Gastroesophageal sphincter (tissue), 3 donors: ENCODE measurements around the gene BCL2.
"Not testable (repeated sequence)": the region's sequence is repeated elsewhere in the genome, so short reads cannot be mapped to it uniquely, and the experiment has no call there.

Experiments
- POLR2A ChIP-seq, 2 donors: fragments of 450-650 bp; IDR thresholded peaks; one replicate each; pipeline ENCODE4 v1.6.1; 2017; ENCODE audit warnings: antibody characterized with exemption in 2 of 2, mild to moderate bottlenecking in 2 of 2, moderate library complexity in 1 of 2
- TF ChIP-seq, protein P1 (sequence below), 4 experiments: fragments of 200-600 bp in 2 of 4; fragments of 450-650 bp in 2 of 4; sonication (generic) in 1 of 4; IDR thresholded peaks; one replicate each; pipeline ENCODE4 v1.5.1; 2017 to 2019; ENCODE audit warnings: antibody characterized with exemption in 4 of 4, mild to moderate bottlenecking in 2 of 4, moderate library complexity in 2 of 4

DNA sequence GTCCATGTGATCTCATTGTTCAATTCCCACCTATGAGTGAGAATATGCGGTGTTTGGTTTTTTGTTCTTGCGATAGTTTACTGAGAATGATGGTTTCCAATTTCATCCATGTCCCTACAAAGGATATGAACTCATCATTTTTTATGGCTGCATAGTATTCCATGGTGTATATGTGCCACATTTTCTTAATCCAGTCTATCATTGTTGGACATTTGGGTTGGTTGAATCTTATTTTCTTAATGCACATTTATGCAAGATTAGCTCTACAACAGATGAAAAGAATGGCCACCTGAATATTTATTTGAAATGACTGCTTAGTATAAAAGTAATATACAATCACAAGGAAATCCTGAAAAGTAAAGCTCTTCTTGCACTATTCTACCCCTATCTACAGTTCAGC is 43.9 kb upstream of the BCL2 start:
- TF ChIP-seq, protein P1, sequence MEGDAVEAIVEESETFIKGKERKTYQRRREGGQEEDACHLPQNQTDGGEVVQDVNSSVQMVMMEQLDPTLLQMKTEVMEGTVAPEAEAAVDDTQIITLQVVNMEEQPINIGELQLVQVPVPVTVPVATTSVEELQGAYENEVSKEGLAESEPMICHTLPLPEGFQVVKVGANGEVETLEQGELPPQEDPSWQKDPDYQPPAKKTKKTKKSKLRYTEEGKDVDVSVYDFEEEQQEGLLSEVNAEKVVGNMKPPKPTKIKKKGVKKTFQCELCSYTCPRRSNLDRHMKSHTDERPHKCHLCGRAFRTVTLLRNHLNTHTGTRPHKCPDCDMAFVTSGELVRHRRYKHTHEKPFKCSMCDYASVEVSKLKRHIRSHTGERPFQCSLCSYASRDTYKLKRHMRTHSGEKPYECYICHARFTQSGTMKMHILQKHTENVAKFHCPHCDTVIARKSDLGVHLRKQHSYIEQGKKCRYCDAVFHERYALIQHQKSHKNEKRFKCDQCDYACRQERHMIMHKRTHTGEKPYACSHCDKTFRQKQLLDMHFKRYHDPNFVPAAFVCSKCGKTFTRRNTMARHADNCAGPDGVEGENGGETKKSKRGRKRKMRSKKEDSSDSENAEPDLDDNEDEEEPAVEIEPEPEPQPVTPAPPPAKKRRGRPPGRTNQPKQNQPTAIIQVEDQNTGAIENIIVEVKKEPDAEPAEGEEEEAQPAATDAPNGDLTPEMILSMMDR (IDR thresholded peaks at IDR 0.05): not testable (repeated sequence)
- not testable (repeated sequence) for TF ChIP-seq POLR2A (IDR thresholded peaks at IDR 0.05)
